ENCODE data around the gene CDRT4.

DNA sequence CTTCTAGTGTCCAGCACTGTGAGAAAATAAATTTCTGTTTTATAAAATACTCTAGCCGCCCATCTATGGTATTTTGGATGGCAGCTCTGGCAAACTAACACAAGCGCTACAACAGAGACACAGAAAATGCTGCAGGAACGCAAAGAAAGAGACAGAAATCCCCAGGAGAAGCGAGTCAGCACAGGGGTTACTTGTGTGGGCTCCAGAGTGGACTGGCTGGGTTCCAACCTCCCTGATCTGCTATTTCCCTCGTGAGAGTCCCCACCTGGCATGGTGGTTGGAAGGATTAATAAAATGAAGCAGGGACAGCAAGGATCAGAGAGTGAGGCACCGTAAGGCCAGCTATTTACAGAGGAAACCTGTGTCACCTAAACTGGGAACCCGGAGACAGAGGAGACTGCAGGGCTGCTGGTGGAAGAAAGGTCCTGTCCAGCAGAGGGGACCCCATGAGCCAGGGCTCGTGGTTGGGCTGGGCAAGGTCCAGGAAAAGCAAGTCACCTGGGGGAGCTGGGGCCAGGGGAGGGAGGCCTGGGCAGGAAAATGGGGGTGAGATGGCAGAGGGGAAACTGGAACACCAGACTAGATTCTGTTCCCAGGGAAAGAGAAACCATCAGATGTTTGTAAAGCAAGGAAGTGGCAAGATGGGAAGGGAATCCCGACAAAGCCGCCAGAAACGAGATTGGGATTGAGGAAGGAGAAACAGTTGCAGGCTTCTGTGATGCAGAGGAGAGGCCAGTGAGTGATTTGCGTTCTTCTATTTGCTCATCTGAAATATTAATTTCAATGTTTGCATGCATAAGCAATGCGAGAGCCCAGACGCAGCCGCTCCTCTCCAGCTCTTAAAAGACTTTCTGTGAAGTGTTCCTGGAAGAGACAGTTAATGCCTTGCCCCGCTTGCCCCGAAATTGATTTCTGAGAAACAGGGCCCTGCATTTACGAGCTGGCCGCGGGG, 63.0 kb downstream of the CDRT4 start:
- no peak for TF ChIP-seq TAF1 (IDR thresholded peaks at IDR 0.05; ENCODE audit: borderline replicate concordance, insufficient read depth, low read length)
- TF ChIP-seq POLR2AphosphoS5 (IDR thresholded peaks at IDR 0.05; ENCODE audit: low read depth, low read length) = no peak

Measured in PFSK-1 (cell line).